SJCRH30 (cell line): ENCODE data around the gene GLTPD2. TPM values are rescaled to one million over a fixed set of nuclear protein-coding genes. Genes with fewer than 3 reads are reported as not detected.

Source experiments
- DNase-seq, 2 experiments: peaks; one replicate each; pipeline ENCODE4 v3.0.0-alpha.2; 2015 to 2020
- H3K27ac ChIP-seq: fragments of 250-450 bp; sonication (Bioruptor Pico); 2 replicates; pipeline ENCODE4 v1.5.1; 2020; ENCODE audit warnings: mild to moderate bottlenecking, moderate library complexity
- H3K27me3 ChIP-seq: fragments of 250-450 bp; sonication (Bioruptor Pico); 2 replicates; pipeline ENCODE4 v1.5.1; 2020; ENCODE audit warnings: mild to moderate bottlenecking, moderate library complexity
- H3K36me3 ChIP-seq: fragments of 250-450 bp; sonication (Bioruptor Pico); 2 replicates; pipeline ENCODE4 v1.5.1; 2020; ENCODE audit warnings: mild to moderate bottlenecking, moderate library complexity
- H3K4me1 ChIP-seq: fragments of 250-450 bp; sonication (Bioruptor Pico); 2 replicates; pipeline ENCODE4 v1.5.1; 2020; ENCODE audit warnings: mild to moderate bottlenecking, moderate library complexity
- H3K4me3 ChIP-seq: fragments of 250-450 bp; sonication (Bioruptor Pico); 2 replicates; pipeline ENCODE4 v1.5.1; 2020; ENCODE audit warnings: mild to moderate bottlenecking, moderate library complexity
- H3K9me3 ChIP-seq: fragments of 250-450 bp; sonication (Bioruptor Pico); replicated peaks from 2 replicates; pipeline ENCODE4 v1.5.1; 2020; ENCODE audit warnings: mild to moderate bottlenecking, moderate library complexity
- total RNA-seq: library from RNA; depleted of rRNA; stranded (reverse); fragments of >200 nt; shearing (Covaris generic); gene quantifications from 2 replicates; pipeline ENCODE4 v1.2.3, GENCODE V29; 2014; rRNA removed

Gene GLTPD2
- total RNA-seq = not detected in 2 replicates

DNA sequence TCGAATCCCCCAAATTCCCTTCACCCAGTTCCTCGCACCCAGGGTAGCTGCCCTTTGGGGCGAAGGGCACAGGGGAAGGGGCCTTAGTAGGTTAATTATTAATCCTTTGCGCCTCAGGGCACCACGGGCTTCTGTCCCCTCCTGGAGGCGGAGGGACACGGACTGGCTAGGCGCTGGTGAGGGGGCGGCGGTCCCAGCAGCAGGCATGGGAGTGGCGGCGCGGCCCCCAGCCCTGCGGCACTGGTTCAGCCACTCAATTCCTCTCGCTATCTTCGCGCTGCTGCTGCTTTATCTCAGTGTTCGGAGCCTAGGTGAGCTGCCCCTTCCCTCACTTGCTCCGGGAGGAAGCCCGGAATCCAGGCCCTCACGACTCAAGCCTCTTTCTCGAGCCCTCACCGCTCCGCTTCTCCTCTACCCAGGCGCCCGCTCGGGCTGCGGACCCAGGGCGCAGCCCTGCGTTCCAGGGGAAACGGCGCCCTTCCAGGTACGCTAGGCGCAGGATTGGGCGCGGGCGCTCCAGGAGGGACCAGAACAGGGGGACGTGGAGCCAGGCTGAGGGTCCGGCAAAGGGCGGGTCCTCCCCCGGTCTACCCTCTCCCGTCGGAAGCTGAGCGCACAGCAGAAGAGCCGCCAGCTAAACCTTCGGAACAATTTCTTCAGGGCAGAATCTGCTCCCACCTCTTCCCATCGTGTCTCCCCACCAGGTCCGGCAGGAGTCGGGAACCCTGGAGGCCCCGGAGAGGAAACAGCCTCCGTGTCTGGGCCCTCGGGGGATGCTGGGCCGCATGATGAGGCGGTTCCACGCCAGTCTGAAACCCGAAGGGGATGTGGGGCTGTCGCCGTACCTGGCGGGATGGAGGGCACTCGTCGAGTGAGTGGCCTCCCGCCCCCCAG lies at the start of gene GLTPD2:
GLTPD2 (plus strand) TSS at position 158 of the 894 bp plus-strand sequence; CDS start at position 206, 48 bp downstream.
- Histone ChIP-seq H3K27ac (peak within 1 kb of the TSS; percentile 57; the same call in 1 of the 2 replicates), H3K36me3 (no peaks in the 10 kb centered on the region), H3K9me3 (no peaks in the 10 kb centered on the region), H3K4me1 (peaks cover 16% of the 10 kb centered on the region), H3K27me3 (no peaks in the 10 kb centered on the region), H3K4me3 (peak within 1 kb of the TSS; percentile 71)
- no peak for DNase-seq

DNA sequence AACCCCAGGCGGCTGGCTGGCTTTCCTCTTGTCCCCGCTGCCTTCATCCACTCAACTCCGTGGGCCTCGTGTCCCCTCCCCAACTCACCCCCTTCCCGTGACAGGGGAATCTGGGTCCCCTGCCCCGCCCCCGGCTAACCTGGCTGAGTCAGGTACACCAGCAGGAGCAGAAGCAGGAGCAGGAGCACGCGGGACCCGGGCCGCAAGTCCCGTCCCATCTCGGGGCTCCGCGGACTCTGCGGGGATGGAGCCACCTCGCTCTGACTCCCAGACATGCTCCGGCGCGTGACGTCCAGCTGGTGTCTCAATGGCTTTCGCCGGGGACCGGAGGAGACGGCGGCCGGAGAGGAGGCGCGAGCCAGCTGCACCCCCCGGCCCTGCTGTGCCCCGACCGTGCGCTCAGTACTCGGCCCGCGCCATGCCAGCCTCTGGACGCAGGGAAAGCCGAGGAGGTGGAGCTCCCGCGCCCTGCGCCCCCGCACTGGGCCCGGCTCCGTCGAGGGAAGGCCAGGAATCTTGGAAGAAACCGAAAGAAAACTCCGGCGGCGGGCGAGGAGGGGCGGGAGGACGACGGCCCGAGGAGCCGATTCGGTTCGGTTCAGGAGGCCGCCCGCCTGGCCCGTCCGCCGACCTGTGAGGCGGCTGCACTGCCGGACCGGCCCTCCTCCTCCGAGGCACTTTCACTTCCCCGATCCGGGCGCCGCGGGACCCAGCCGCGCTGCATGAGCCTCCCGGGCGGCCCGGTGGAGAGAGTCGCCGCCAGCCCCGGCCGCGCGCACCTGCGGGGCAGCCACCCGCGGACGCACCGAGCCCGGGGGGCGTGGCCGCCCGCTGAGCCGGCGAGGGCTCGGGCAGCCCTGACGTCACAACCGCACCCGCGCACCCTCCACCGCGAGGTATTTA lies 49.4 kb upstream of the GLTPD2 start, which contains the start of the genes CXCL16 and ZMYND15:
CXCL16 (minus strand) TSS at position 807 of the 903 bp plus-strand sequence; CDS start at position 218, 589 bp downstream.
ZMYND15 (plus strand) TSS at position 712 of the 903 bp plus-strand sequence. CDS start 716 bp downstream, outside the sequence.
- H3K9me3 ChIP-seq = no peaks in the 10 kb centered on the region

DNA sequence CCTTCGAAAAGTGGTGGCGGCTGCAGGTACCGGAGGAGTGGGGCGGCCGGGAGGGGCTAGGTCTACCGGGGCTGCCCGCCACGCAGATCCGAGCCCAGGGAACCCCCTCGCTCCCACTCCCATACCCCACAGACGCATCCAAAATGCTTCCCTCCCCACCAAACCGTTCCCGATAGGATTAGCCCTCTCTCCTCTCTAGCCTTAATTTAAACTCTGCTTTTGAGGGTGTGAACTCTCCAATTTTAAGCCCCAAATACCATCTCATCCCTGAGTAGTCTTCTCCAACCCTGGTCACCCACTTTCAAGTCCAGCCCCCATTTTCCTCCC lies 48.8 kb upstream of the GLTPD2 start:
- no peaks in the 10 kb centered on the region for H3K27me3 ChIP-seq
- DNase-seq = no peak
- no peaks in the 10 kb centered on the region for H3K4me1 ChIP-seq
- no peak overlapping the region for H3K27ac ChIP-seq
- no peaks in the 10 kb centered on the region for H3K9me3 ChIP-seq
- no peak overlapping the region for H3K4me3 ChIP-seq
- H3K36me3 ChIP-seq = no peaks in the 10 kb centered on the region

More for the DNA sequence above, 49.4 kb upstream of the GLTPD2 start, which contains the start of the genes CXCL16 and ZMYND15:
- Histone ChIP-seq H3K4me3 (no peak within 1 kb of the TSS), H3K27ac (no peak within 1 kb of the TSS), H3K36me3 (no peaks in the 10 kb centered on the region), H3K4me1 (no peaks in the 10 kb centered on the region), H3K27me3 (no peaks in the 10 kb centered on the region)
- DNase-seq = no peak

DNA sequence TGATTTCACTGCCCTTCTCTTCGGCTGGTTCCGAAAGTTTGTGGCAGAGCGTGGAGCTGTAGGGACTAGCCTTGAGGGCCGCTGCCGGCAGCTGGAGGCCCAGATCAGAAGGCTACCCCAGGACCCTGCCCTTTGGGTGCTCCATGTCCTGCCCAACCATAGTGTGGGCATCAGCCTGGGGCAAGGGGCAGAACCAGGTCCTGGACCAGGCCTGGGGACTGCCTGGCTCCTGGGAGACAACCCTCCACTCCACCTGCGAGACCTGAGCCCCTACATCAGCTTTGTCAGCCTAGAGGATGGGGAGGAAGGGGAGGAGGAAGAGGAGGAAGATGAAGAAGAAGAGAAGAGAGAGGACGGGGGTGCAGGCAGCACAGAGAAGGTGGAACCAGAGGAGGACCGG lies 48.2 kb upstream of the GLTPD2 start:
- Histone ChIP-seq H3K27me3 (no peaks in the 10 kb centered on the region), H3K9me3 (no peaks in the 10 kb centered on the region)

DNA sequence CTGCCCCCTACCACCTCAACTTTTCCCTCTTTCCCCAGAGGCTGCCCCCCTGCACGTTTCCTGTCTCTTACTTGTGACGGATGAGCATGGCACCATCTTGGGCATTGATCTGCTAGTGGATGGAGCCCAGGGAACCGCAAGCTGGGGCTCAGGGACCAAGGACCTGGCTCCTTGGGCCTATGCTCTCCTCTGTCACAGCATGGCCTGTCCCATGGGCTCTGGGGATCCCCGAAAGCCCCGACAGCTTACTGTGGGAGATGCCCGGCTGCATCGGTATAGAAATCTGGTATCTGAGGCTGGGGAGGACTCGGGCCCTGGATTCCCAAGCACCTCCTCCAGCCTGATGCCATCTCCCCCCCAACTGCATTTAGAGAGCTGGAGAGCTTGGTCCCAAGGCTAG lies 47.2 kb upstream of the GLTPD2 start:
- Histone ChIP-seq H3K9me3 (no peaks in the 10 kb centered on the region), H3K27ac (no peak overlapping the region), H3K4me3 (no peak overlapping the region), H3K36me3 (no peaks in the 10 kb centered on the region), H3K27me3 (no peaks in the 10 kb centered on the region), H3K4me1 (no peaks in the 10 kb centered on the region)
- DNase-seq = no peak

More for the DNA sequence above, 48.2 kb upstream of the GLTPD2 start:
- H3K36me3 ChIP-seq = no peaks in the 10 kb centered on the region
- no peak for DNase-seq
- H3K27ac ChIP-seq = no peak overlapping the region
- no peaks in the 10 kb centered on the region for H3K4me1 ChIP-seq
- no peak overlapping the region for H3K4me3 ChIP-seq

DNA sequence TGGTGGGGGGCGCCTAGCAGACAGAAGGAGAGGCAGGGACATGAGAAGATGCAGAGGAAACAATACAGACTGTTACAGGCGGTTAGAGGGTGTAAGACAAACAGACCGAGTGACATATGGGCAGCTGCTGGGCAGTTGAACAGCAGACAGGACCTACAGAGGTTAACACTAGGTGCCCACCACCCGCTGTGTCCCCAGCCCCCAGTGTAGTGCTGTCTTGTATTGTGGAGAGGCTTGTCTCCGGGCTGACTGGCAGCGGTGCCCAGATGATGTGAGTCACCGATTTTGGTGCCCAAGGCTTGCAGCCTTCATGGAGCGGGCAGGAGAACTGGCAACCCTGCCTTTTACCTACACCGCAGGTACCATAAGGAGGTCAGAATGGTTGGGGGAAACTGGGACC lies 46.6 kb upstream of the GLTPD2 start:
- Histone ChIP-seq H3K36me3 (no peaks in the 10 kb centered on the region), H3K4me1 (no peaks in the 10 kb centered on the region), H3K27me3 (no peaks in the 10 kb centered on the region), H3K9me3 (no peaks in the 10 kb centered on the region), H3K4me3 (no peak overlapping the region), H3K27ac (no peak overlapping the region)
- no peak for DNase-seq

DNA sequence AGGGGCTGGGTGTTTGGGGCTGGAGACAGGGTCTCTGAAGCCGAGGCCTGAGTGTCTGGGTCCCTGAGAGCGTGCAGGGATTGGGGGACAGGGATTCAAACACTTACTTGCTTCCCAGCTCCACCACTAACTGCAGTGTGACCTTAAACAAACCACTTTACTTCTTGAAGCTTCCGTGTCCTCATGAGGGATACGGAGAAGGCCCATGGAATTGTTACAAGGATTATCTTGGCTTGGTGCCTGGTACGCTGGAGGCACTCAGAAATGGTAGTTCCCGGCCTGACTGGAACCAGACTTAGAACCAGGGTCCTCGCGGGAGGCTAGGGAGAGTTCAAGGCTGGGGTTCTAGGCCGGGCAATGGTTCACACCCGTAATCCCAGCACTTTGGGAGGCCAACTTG lies 46.1 kb upstream of the GLTPD2 start:
- Histone ChIP-seq H3K4me1 (no peaks in the 10 kb centered on the region), H3K27ac (no peak overlapping the region), H3K36me3 (no peaks in the 10 kb centered on the region), H3K9me3 (no peaks in the 10 kb centered on the region), H3K4me3 (no peak overlapping the region), H3K27me3 (no peaks in the 10 kb centered on the region)
- DNase-seq = no peak

DNA sequence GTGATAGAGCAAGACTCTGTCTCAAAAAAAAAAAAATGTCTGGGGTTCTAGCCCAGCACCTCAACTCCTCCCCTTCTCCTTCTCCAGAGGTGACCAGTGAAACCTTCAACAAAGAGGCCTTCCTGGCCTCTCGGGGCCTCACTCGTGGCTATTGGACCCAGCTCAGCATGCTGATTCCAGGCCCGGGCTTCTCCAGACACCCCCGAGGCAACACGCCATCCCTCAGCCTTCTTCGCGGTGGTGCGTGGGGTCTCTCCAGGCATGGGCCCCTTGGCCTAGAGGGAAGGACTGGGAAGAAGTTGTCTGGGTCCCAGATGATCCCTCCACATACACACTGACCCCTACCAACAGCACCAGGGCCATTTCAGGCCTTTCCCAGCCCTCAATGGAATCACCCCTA lies 45.5 kb upstream of the GLTPD2 start:
- Histone ChIP-seq H3K36me3 (no peaks in the 10 kb centered on the region), H3K27me3 (no peaks in the 10 kb centered on the region)
- DNase-seq = no peak

DNA sequence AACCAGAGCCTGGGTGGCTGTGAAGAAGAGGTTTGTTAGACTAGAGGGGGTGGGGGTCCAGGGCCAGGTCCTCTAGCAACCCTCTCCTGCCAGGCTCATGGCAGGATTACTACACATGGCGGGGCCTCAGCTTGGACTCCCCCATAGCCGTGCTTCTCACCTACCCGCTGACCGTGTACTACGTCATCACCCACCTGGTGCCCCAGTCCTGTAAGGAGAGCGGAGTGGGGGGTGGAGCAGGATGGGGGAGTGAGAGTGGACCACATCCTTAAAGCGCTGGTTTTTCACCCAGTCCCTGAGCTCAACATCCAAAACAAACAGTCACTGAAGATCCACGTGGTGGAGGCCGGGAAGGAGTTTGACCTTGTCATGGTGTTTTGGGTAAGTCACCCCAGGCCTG lies 44.9 kb upstream of the GLTPD2 start:
- Histone ChIP-seq H3K27ac (no peak overlapping the region), H3K4me1 (no peaks in the 10 kb centered on the region), H3K4me3 (no peak overlapping the region), H3K36me3 (no peaks in the 10 kb centered on the region), H3K9me3 (no peaks in the 10 kb centered on the region), H3K27me3 (no peaks in the 10 kb centered on the region)
- DNase-seq = no peak

More for the DNA sequence above, 45.5 kb upstream of the GLTPD2 start:
- Histone ChIP-seq H3K27ac (no peak overlapping the region), H3K9me3 (no peaks in the 10 kb centered on the region), H3K4me1 (no peaks in the 10 kb centered on the region), H3K4me3 (no peak overlapping the region)

DNA sequence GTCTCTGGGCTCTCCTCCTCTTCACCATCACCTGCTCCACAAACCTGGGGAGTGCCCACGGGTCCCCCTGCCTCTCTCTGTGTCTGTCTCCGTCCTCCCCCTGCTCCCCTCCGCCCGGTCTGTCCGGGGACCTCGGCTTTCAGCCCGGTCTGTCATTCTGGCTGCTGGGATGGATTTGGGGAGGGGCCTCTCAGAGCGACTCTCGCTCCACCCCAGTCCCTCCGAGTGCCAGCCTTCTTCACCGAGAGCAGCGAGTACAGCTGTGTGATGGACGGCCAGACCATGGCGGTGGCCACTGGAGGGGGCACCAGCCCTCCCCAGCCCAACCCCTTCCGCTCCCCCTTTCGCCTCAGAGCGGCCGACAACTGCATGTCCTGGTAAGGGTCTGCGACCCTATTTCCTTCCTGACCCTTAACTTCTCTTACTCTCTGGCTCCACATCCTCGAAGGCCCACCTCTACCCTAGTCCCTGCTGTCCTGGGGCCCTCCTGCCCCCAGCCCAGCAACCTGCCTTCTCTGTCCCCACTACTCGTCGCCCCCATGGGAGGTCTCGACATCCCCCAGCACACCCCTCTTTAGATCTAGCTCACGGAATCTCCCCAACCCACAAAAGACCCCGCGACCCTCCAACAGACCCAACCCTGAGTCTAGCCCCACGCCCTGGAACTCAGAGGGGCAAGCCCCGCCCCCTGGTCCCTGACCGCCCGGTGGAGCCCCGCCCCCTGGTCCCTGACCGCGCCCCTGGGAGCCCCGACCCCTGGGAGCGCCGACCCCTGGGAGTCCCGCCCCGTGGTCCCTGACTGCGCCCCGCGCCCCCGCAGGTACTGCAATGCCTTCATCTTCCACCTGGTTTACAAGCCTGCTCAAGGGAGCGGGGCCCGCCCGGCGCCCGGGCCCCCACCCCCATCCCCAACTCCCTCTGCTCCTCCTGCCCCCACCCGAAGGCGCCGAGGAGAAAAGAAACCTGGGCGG lies 43.5 kb upstream of the GLTPD2 start:
- H3K9me3 ChIP-seq = no peaks in the 10 kb centered on the region
- H3K36me3 ChIP-seq = no peaks in the 10 kb centered on the region
- H3K4me3 ChIP-seq = no peak overlapping the region
- no peaks in the 10 kb centered on the region for H3K4me1 ChIP-seq
- no peak overlapping the region for H3K27ac ChIP-seq
- no peaks in the 10 kb centered on the region for H3K27me3 ChIP-seq
- no peak for DNase-seq

DNA sequence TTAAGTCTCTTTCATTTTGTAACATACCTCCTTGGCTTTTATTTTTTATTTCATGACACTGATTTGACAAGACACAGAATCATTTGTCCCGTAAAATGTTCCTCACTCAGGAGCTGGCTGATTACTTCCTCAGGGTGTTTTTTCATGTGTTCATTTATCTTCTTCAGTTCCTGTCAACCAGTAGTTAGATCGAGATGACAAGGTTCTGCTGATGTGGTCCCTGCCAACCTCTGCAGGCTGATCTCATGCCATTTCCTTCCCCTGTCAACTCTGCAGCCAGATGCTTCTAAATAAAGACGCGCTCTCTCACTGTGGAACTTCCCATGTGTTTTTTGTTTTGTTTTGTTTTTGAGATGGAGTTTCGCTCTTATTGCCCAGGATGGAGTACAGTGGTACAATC lies 40.9 kb upstream of the GLTPD2 start:
- Histone ChIP-seq H3K27me3 (no peaks in the 10 kb centered on the region), H3K27ac (no peak overlapping the region), H3K9me3 (no peaks in the 10 kb centered on the region), H3K36me3 (no peaks in the 10 kb centered on the region), H3K4me3 (no peak overlapping the region), H3K4me1 (no peaks in the 10 kb centered on the region)
- DNase-seq = no peak

DNA sequence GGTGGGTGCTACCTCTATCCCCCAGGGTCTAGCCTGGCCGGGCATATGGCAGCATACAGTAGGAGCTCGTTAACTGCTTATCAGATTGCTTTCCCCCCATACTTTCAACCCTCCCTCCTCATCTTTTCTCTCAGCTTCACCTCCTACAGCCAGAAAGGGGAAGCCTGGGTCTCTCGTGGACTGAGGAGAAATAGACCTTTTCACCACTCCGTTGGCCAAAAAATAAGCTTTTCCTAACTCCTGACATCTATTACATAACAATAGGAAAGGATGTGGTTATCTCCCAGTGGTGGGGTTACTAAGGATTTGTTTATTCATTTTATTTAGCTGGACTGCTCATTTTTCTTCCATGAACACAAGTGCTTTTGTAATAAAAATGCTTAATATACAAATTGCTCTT lies 40.1 kb upstream of the GLTPD2 start:
- Histone ChIP-seq H3K9me3 (no peaks in the 10 kb centered on the region), H3K4me3 (no peak overlapping the region), H3K27ac (no peak overlapping the region), H3K27me3 (no peaks in the 10 kb centered on the region), H3K36me3 (no peaks in the 10 kb centered on the region), H3K4me1 (no peaks in the 10 kb centered on the region)
- DNase-seq = no peak

DNA sequence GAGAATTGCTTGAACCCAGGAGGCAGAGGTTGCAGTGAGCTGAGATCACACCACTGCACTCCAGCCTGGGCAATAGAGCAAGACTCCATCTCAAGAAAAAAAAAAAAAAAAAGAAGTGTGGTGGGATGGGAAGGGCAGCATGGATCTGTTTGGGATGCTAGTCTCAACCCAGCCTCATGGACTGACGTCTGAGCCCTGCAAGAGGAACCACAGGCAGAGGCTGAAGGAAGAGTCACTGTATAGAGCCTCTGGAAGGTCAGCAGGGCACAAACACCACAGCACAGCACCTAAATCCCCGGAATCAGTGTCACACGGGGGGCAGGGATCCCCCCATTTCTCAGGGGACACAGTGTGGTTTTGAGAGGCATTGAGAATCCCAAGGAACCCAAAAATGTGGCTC lies 38.2 kb upstream of the GLTPD2 start:
- Histone ChIP-seq H3K4me1 (no peaks in the 10 kb centered on the region), H3K4me3 (no peak overlapping the region), H3K27ac (no peak overlapping the region), H3K27me3 (no peaks in the 10 kb centered on the region), H3K9me3 (no peaks in the 10 kb centered on the region), H3K36me3 (no peaks in the 10 kb centered on the region)
- no peak for DNase-seq

DNA sequence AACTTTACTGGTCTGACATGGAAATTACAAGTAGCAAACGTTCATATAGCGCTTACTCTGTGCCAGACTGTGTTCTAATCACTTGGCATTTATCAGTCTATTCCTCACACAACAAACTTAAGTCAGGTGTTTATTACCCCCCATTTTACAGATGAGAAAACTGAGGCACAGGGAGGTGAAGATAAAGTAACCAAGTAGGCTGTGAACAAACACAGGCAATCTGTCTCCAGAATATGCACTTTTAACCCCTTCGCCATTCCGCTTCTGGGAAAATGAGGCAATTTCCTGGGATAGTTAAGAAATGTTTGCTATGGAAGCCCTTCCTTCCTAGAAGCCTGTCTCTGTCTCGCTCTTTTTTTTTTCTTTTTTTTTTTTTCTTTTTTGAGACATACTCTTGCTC lies 36.8 kb upstream of the GLTPD2 start:
- H3K27me3 ChIP-seq = no peaks in the 10 kb centered on the region
- no peaks in the 10 kb centered on the region for H3K4me1 ChIP-seq
- H3K27ac ChIP-seq = no peak overlapping the region
- DNase-seq = no peak
- no peak overlapping the region for H3K4me3 ChIP-seq
- no peaks in the 10 kb centered on the region for H3K36me3 ChIP-seq
- no peaks in the 10 kb centered on the region for H3K9me3 ChIP-seq
